Stimulated activated CD4-positive, alpha-beta T cell treated with anti-CD3 and anti-CD28 coated beads, TNF-alpha, amount 100 ng/mL, for 24 hours (primary cell): Measurements from ENCODE around the gene PLCB1.

Experiments
- DNase-seq, 3 experiments: peaks; one replicate each; pipeline ENCODE4 v3.0.0-alpha.2; 2020; ENCODE audit warnings: low read depth in 3 of 3

PLCB1 gene

DNA sequence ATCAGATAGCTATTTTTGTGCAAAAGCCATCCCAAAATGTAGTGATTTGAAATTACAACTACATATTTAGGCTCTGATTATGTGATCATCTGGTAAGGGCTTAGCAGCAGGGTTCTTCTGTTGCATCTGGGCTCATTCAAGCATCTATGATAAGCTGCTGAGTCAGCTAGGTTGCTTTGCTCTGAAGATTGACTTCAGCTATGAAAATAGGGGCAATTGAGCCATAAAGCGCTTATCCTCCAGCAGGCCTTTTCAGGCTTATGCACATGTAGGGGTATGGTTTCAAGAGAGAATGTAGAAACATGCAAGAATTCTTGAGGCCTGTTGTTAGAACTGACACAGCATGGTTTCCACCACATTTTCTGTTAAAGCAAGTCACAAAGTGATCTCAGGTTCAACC is 114.1 kb downstream of the PLCB1 start:
- no peak for DNase-seq

DNA sequence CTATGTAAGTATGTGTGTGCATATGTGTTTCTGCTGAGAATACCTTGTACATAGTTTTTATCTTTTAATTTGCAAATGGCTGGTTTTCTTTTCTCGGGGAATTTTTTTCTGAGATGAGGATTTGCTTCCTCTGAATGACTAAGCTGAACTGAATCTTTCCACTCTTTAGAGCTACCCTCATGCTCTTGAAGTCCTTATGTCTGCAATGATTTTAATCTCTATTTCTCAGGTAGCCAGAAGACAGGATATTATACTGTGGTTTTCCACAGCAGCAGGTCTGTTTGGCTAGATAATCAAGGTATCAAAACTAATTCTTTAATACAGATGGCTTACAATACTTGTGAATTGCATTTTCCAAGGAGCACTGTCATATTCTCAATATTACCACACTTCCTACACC is 114.7 kb downstream of the PLCB1 start:
- no peak for DNase-seq

DNA sequence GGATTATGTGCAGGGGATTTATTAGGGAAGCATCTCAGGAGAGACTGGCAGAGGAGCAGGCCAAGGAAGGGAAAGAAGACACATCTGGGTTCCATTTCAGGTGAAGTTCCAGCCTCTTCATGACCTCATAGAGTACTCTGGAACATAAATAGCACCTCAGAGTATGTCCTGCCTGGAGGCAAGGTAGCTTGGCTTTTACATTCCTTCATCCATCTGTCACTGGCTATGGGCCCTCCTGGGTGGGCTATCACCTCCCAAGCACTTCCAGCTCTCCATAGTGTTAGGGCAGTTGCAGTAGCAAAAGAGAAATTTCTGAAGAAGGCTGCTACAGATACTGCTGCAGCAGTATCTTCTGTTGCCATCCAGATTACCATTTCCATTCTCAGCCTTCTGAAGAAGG is 116.0 kb downstream of the PLCB1 start:
- DNase-seq = no peak

DNA sequence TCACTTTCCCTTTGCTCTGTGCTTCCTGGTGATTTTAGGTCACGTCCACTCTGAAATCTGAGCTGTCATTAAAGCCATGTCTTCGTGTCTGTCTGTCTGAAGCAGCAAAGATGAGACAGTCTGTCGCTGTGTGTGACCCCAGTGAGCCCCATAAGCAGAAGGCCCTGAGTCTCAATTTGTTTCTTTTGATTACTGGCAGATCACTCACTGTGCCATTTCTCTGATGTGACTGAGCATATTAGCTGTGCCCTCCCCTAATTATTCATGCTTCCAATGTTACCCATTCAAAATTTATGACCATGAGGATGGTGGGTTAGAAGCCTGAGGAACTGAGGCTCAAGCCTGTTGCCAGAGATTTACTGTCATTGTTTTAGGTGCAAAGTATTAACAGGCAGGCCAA is 117.6 kb downstream of the PLCB1 start:
- DNase-seq = no peak

DNA sequence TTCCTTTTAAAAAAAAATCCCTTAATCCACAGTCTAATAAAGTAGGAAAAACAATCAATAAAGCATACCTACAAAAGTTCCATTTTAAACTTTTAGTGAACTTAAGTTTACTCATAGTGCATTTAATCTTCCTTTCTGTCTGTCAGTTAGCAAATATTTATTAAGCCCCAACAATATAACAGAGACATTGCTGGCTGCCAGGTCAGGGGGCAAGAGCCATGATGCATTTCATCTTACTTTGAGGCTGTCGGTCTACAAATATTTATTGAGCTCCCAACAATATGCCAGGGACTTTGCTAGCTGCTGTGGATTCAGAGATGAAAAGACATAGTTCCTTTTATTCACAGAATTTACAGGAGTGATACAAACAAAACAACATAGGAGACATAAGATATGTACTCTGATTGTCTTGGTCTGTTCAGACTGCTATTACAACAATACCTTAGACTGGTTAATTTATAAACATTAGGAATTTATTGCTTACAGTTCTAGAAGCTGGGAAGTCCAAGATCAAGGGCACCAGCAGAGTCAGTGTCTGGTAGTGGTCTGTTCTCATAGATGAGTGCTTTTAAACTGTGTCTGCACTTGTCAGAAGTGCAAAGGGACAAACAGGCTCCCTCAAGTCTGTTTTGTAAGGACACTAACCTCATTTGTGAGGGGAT is 118.6 kb downstream of the PLCB1 start:
- DNase-seq = no peak

DNA sequence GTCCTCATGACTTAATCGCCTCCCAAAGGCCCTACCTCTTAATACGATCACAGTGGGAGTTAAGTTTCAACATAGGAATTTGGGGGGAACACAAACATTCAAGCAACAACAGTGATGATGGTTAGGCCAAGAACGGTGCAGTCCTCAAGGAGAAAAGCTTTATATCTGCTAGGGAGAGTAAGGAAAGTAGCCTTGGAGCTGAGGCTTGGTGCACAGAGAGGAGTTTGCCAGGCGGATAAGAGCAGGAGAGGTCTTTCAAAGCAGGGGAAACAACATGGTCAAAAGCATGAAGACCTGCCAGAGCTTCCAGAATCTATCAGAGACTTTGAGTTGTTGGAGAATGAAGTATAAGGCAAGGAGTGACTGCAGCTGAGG is 119.1 kb downstream of the PLCB1 start:
- DNase-seq = no peak

DNA sequence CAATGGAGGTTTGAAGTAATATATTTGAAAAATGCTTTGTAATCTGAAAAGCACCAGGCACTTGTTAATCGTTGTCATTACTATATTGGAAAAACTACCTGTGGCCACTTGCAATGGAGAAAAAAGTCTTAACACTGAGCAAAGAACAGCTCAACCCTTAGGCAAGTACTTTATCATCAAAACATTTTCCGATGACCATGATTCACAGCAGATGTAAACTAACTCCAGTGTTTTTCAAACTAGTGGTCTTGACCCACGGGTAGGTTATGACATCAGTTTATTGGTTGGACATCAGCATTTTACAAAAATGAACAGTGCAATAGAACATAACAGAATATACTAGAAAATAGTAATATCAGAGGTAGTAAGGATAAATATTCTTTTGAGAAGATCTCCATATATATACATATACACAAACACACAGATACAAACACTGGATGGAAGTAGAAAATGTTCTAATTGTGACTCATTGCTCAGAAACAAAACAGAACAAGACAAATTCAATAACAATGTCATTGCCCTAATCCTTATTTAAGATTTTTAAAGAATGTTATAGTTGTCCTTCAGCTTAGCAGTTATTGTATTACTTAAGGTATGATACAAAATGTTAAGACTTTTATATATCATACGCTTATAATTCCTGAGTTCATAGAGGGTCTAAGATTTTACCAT is 123.0 kb downstream of the PLCB1 start:
- no peak for DNase-seq

DNA sequence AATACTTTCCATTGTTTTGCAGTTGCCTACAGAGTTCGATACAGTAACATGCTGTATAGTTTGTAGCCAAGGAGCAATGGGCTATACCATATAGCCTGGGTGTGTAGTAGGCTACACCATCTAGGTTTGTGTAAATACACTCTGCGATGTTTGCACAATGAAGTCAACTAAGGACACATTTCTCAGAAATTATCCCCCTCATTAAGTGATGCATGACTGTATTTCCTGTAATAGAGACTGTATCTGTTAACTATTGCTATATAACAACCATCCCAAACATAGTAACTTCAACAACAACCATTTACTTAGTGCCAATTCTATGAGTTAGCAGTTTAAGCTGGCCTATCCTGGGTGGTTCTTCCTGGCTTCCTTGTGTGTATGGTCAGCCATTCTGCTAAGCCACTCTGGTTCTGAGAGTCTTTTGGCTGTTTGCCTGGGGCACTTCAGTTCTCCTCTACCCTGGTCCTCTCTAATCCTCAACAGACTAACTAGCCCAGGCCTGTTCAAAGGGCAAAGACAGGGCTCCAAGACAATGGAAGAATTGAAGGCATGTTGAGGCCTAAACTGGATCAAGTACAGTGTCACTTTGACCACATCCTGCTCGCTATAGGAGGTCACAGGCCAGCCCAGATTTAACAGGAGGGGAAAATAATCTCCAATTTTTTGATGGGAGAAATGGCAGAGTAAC is 124.0 kb downstream of the PLCB1 start:
- no peak for DNase-seq

DNA sequence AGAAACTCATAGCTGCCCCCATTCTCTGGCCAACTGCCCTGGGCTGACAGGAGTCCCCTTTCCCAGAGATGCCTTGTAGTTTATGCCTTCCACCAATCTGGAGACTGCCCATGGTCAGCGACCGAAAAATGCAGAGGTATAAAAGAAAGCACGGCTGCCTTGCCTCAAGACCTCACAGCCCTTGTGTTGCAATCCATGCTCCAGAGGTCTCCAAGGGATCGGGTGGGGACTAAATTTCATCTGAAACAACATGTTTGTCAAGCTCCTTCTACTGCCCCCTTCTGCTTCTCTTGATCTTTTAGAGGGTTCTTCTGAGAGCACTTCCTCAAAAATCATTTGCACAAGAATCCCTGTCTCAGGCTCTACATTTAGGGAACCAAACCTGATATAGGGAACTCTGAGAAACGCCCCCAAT is 128.8 kb downstream of the PLCB1 start:
- DNase-seq = no peak

DNA sequence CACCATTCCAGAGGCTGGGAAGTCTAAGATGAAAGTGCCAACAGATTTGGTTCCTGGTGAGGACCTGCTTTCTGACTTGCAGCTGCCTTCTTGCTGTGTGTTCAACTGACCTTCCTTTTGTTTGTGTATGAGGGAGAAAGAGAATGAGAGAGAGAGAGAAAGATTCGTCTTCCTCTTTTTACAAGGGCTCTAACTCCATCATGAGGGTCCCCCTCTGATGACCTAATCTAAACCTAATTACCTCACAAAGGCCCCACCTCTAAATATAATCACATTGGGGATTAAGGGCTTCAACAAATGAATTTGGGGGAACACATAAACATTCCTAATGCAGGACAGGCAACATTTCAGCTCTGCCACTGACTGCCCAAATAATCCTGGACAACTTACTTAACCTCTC is 130.7 kb downstream of the PLCB1 start:
- DNase-seq = no peak

DNA sequence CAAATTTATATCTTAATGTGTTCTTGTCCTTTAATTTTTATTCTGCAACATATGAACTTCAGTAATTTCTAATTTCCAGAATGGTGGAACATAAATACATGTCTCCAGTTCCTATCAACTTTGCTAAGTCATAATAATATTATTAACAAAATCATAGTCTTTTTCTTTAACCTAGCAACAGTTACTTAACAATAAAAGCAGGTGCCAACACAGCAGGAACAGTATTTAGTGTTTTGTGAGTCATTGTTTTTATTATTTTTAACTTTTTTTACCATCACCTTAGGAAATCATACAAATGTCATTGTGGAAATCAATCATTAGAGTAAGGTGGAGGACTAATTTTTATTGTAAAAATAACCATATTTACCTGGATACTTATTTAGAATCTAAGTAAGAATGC is 133.5 kb downstream of the PLCB1 start:
- no peak for DNase-seq

DNA sequence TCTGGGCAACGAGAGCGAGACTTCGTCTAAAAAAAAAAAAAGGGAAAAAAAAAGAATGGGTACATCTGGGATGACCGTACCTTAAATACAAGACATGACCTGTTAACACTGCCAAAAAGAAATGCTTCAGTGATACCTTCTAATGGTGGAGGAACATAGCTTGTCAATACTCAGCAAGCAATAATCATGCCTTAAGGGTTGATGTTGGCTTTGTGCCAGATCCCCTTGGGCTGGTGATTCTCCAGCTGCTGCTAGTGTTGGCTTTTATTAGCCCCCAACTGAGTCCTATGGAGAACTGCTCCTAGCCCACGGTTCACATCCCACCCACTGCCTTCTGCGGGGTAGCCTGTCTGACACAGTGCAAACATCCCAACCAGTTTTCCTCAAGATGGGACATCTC is 134.9 kb downstream of the PLCB1 start:
- DNase-seq = no peak

DNA sequence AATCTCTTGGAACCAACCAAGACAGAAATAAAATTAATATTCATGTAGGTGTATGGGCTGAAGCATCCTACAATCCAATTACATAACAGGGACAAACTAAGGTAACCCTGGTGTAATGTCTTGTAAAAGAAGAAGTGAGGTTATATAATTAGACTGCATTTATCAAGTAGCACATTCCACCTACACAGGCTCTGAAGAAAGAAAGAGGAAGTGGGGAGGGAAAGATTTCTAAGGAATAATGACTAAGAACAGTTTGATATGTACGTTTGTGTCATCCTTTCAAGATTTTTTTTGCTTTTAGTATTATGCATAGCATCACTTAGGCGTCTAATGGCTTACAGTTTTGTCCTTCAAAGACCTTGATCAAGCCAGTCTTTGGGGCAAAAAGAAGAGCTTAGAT is 139.7 kb downstream of the PLCB1 start:
- DNase-seq = no peak

DNA sequence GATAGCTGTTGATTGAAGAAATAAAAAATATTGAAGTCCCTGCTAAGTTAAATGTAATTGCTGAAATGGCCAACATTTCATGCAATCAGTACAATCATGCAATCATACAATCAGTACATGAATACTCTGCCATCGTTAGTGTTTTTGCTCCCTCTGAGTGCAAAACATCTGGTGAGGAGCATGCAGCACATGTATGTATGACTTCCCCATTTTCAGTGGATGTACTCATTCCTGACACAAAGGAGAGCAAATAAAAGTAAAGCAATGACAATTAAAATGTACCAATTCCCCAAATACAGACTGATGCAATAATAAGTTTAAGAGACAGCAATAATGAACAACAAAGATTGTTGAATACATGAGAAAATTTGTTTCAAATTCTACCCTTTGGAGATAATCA is 140.7 kb downstream of the PLCB1 start:
- no peak for DNase-seq

DNA sequence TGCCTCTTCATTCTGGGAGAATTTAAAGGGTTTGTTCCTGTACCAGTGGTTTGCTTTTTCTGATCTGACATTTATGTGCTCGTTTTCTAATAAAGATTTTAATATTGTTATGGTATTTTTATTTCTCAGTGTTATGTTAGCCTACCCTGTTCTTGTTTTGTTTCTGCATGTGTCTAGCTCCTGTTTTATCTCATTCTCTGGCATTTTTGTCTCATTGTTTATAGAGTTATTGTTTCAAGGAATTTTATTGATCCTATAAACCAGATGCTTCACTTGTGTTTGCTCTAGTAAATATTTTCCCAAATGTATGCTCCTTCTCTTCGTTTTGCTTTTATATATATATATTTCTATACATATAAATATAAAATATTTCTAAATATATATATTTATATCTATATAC is 152.8 kb downstream of the PLCB1 start:
- no peak for DNase-seq

DNA sequence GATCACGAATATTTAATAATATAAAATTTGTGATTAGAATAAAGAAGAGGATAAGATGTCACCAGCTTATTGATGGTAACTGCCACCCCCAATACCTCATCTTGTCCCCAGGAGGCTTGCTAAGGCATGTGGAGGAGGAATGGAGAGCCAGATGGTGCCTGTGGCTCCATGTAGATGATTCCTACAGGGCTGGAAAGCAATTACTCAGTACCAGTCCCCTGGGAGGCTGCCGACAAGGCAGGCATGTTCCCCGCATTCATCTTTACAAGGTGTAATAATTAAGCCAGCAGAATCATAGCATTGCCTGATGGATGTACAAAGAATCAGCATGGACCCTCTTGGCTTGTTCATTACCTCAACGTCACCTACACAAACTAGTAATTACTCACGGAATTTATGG is 155.3 kb downstream of the PLCB1 start:
- DNase-seq = no peak

DNA sequence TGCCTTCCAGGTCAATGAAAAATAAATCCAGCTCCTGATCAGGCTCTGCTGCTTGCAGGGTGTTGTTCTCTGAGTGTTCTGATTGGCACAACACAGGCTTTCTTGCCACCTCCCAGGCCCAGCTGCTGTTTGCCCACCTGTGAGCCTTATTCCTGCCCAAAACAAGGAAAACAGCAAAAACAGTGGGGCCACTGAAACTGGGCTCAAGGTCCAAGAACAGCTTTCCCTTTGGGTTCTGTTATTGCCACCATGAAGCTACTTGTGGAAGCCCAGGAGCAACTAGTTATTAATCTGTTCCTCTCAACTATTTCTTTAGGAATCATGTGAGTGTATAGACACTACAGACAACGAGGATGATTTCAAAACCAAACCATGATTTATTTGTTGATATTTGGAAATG is 159.1 kb downstream of the PLCB1 start:
- no peak for DNase-seq

DNA sequence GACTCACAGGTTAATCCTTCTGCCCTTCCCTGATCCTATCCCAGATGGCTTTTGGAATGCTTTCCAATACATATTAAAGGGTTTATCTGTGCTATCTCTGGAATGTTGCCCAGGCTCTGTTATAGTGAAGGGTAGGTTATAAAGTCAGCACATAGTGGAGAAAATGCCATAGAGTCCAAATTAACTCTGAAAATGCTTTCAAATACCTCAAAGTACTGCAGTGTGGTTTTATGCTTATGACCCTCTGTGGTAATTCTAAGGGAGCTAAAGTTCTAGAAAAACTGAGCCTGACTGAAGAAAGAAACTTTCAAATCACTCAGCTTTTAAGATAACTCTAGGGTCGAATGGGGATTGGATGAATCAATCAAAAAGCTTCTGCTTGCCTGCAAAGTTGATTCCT is 159.8 kb downstream of the PLCB1 start:
- DNase-seq = no peak

DNA sequence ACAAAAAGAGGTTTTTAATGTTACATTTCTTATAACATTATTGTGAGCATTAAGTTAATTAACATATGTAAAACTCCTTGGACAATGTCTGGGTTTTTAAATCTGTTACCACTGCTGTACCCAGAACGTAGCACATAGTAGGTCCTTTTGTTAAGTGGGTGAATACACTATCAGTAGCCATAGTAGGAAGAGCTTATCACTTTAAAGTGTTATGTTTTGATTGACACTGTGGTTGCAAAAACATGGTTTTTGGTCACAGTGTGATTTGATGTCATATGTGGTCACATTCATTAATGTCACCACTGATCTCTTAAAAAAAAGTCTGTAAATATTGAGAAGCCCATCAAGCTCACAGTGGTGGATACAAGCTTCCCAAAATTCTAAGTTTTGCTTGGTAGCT is 160.7 kb downstream of the PLCB1 start:
- no peak for DNase-seq

DNA sequence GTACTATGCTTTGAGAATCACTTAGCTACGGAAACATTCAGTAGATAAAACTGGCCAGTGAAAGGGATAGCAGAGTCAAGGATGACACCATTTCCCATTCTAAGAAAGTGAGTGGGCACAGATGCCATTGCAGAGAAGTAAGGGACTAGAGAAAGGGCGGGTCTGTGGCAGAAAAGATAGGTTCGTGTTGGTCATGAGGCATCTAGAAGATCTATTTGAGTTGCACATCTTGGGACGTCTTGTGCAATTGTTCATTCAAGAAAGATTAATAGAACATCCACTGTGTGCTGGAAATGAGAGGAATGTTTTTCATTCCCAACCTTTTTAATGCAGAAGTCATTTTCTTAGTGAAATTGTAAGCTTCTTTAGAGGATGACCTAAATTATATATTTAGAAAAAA is 161.7 kb downstream of the PLCB1 start:
- DNase-seq = no peak

DNA sequence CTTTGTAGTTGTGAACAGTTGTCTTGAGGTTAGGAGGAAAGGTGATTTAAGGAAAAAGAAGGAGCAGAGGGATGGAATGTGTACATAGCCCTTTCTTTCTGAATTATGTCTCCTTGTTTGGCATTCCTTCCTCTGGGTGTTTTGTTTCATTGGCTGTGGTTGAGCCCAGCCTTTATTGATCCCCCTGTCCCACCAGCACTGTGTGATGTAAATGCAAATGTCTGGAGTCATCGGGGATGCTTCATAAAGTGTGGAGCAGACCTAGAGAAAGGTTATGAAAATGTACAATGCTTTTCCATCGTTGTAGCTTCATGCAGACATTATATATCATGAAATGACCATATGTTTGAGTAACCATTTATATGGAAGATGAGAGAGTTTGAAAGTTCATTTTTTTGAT is 164.5 kb downstream of the PLCB1 start:
- DNase-seq = no peak

DNA sequence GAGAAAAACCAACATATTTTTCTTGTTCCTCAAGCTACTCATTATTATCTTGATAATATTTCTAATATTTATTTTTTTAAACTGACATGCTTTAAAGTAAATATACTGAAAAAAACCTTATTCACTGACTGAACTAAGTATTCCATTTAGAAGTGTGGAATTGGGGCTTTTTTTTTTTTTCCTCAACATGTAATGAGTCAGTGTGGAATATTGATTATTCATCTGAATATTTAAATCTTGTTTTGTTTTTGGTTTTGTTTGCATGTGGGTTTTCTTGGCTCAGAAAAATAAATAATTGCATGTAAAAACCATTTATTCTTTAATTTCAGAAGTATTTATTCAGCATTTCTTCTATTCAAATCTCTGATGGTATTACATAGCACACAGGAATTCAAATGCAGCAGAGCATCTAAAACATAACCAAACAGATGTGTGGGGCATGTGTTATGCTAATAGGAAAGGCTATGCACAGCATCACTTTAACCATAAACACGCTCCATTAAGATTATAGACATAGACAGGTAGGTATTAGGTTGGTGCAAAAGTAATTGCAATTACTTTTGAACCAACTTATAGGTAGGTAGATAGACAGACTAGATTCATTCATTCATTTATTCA is 166.5 kb downstream of the PLCB1 start:
- no peak for DNase-seq

DNA sequence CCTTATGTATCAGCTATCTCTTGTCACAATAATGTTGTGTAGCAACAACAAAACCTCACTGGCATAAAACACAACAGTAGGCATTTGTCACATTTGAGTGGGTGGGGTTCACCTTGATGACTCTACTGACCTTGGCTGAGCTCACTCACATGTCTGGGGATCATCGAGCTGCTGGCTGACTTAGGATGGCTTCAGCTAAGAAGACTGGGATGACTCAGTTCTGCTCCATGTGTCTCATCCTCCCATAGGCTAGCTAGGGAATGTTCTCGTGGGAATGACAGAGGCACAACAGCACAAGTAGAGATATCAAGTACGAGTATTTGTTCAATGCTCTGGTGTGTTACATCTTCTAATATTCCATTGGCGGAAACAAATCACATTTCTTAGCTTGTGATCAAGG is 167.9 kb downstream of the PLCB1 start:
- DNase-seq = no peak
